ENCODE data around the gene TNNT2.
A peak's percentile ranks its signal among the peaks of the same experiment; 100 is the strongest.

Gene TNNT2

GRCh38 chr1:201409440-201409839, 32.0 kb upstream of the TNNT2 start:
- H3K27me3 Mint-ChIP-seq = peaks cover 14 to 19% of the 10 kb centered on the region in 2 donors
- no peak overlapping the region for H3K4me3 Mint-ChIP-seq
- DNase-seq (no peak), ATAC-seq (replicated peaks) (no peak)
- H3K4me1 Mint-ChIP-seq = peaks cover 20 to 23% of the 10 kb centered on the region in 2 donors
- H3K36me3 Mint-ChIP-seq = no peaks in the 10 kb centered on the region
- no peak overlapping the region for H3K27ac Mint-ChIP-seq
- no peaks in the 10 kb centered on the region for H3K9me3 Mint-ChIP-seq

GRCh38 chr1:201408834-201409200, 31.3 kb upstream of the TNNT2 start:
- DNase-seq (no peak), ATAC-seq (replicated peaks) (no peak)
- peaks cover 21 to 26% of the 10 kb centered on the region in 2 donors for H3K4me1 Mint-ChIP-seq
- no peaks in the 10 kb centered on the region for H3K36me3 Mint-ChIP-seq
- H3K27ac Mint-ChIP-seq = no peak overlapping the region
- H3K4me3 Mint-ChIP-seq = no peak overlapping the region
- peaks cover 14 to 19% of the 10 kb centered on the region in 2 donors for H3K27me3 Mint-ChIP-seq
- H3K9me3 Mint-ChIP-seq = no peaks in the 10 kb centered on the region

GRCh38 chr1:201408176-201408833, 30.8 kb upstream of the TNNT2 start:
- peak overlapping the region; percentile 27 for H3K27ac Mint-ChIP-seq
- H3K27me3 Mint-ChIP-seq = peaks cover 14 to 19% of the 10 kb centered on the region in 2 donors
- peak; percentile 42 to 66 for ATAC-seq (replicated peaks)
- H3K4me3 Mint-ChIP-seq = no peak overlapping the region
- DNase-seq = peak; percentile 55
- peaks cover 21 to 26% of the 10 kb centered on the region in 2 donors for H3K4me1 Mint-ChIP-seq
- H3K36me3 Mint-ChIP-seq = no peaks in the 10 kb centered on the region
- H3K9me3 Mint-ChIP-seq = no peaks in the 10 kb centered on the region

- DNase-seq (peak; percentile 5), ATAC-seq (replicated peaks) (peak; percentile 43)
- Mint-ChIP-seq H3K27ac (peak overlapping the region; percentile 79), H3K4me3 (no peak overlapping the region), H3K9me3 (no peaks in the 10 kb centered on the region), H3K36me3 (no peaks in the 10 kb centered on the region), H3K4me1 (peaks cover 21 to 26% of the 10 kb centered on the region in 2 donors), H3K27me3 (peaks cover 14 to 19% of the 10 kb centered on the region in 2 donors)
These were observed 29.4 kb upstream of the TNNT2 start for GRCh38 chr1:201406831-201407406.

- ATAC-seq (replicated peaks) (peak; percentile 14 to 20), DNase-seq (no peak)
- peaks cover 18 to 24% of the 10 kb centered on the region in 2 donors for H3K27me3 Mint-ChIP-seq
- peaks cover 22 to 26% of the 10 kb centered on the region in 2 donors for H3K4me1 Mint-ChIP-seq
- H3K27ac Mint-ChIP-seq = no peak overlapping the region
- no peak overlapping the region for H3K4me3 Mint-ChIP-seq
- no peaks in the 10 kb centered on the region for H3K36me3 Mint-ChIP-seq
- no peaks in the 10 kb centered on the region for H3K9me3 Mint-ChIP-seq
These were observed 28.0 kb upstream of the TNNT2 start for GRCh38 chr1:201405484-201405831.

- H3K36me3 Mint-ChIP-seq = no peaks in the 10 kb centered on the region
- DNase-seq = no peak
- no peak for ATAC-seq (replicated peaks)
- H3K27me3 Mint-ChIP-seq = peaks cover 19 to 26% of the 10 kb centered on the region in 2 donors
- no peaks in the 10 kb centered on the region for H3K9me3 Mint-ChIP-seq
- no peak overlapping the region for H3K4me3 Mint-ChIP-seq
- H3K4me1 Mint-ChIP-seq = peaks cover 22 to 26% of the 10 kb centered on the region in 2 donors
- H3K27ac Mint-ChIP-seq = peak overlapping the region; percentile 60
These were observed 27.4 kb upstream of the TNNT2 start for GRCh38 chr1:201404722-201405483.

GRCh38 chr1:201404055-201404454, 26.6 kb upstream of the TNNT2 start:
- Mint-ChIP-seq H3K27ac (no peak overlapping the region), H3K27me3 (peaks cover 17 to 21% of the 10 kb centered on the region in 2 donors), H3K4me1 (peaks cover 22 to 26% of the 10 kb centered on the region in 2 donors), H3K4me3 (no peak overlapping the region), H3K36me3 (no peaks in the 10 kb centered on the region), H3K9me3 (no peaks in the 10 kb centered on the region)
- DNase-seq (peak; percentile 28), ATAC-seq (replicated peaks) (peak; percentile 44 to 68)

- DNase-seq (no peak), ATAC-seq (replicated peaks) (no peak)
- no peaks in the 10 kb centered on the region for H3K9me3 Mint-ChIP-seq
- no peaks in the 10 kb centered on the region for H3K36me3 Mint-ChIP-seq
- peaks cover 22 to 26% of the 10 kb centered on the region in 2 donors for H3K4me1 Mint-ChIP-seq
- no peak overlapping the region for H3K27ac Mint-ChIP-seq
- peaks cover 24% of the 10 kb centered on the region in 2 donors for H3K27me3 Mint-ChIP-seq
- no peak overlapping the region for H3K4me3 Mint-ChIP-seq
These were observed 25.9 kb upstream of the TNNT2 start for GRCh38 chr1:201403359-201403758.

- Mint-ChIP-seq H3K27ac (no peak overlapping the region), H3K9me3 (no peaks in the 10 kb centered on the region), H3K36me3 (no peaks in the 10 kb centered on the region), H3K27me3 (peaks cover 29 to 39% of the 10 kb centered on the region in 2 donors), H3K4me3 (no peak overlapping the region), H3K4me1 (peaks cover 15 to 18% of the 10 kb centered on the region in 2 donors)
- ATAC-seq (replicated peaks) = no peak
- no peak for DNase-seq
These were observed 24.2 kb upstream of the TNNT2 start for GRCh38 chr1:201401700-201402099.

- Mint-ChIP-seq H3K4me3 (no peak overlapping the region), H3K9me3 (no peaks in the 10 kb centered on the region), H3K27ac (no peak overlapping the region), H3K36me3 (no peaks in the 10 kb centered on the region), H3K27me3 (peaks cover 34 to 48% of the 10 kb centered on the region in 2 donors), H3K4me1 (peaks cover 13 to 16% of the 10 kb centered on the region in 2 donors)
- DNase-seq = no peak
- ATAC-seq (replicated peaks) = no peak
These were observed 23.4 kb upstream of the TNNT2 start for GRCh38 chr1:201400852-201401230.

GRCh38 chr1:201400212-201400851, 22.9 kb upstream of the TNNT2 start:
- no peak overlapping the region for H3K27ac Mint-ChIP-seq
- no peak overlapping the region for H3K4me3 Mint-ChIP-seq
- peaks cover 8 to 11% of the 10 kb centered on the region in 2 donors for H3K4me1 Mint-ChIP-seq
- H3K36me3 Mint-ChIP-seq = no peaks in the 10 kb centered on the region
- DNase-seq = no peak
- H3K9me3 Mint-ChIP-seq = no peaks in the 10 kb centered on the region
- ATAC-seq (replicated peaks) = no peak
- peaks cover 34 to 49% of the 10 kb centered on the region in 2 donors for H3K27me3 Mint-ChIP-seq

- DNase-seq (no peak), ATAC-seq (replicated peaks) (no peak)
- Mint-ChIP-seq H3K36me3 (no peaks in the 10 kb centered on the region), H3K4me3 (no peak overlapping the region), H3K9me3 (no peaks in the 10 kb centered on the region), H3K27me3 (peaks cover 35 to 57% of the 10 kb centered on the region in 2 donors), H3K4me1 (peaks cover 3 to 4% of the 10 kb centered on the region in 2 donors), H3K27ac (no peak overlapping the region)
These were observed 22.1 kb upstream of the TNNT2 start for GRCh38 chr1:201399352-201400126.

- Mint-ChIP-seq H3K4me3 (no peak within 1 kb of the TSS), H3K36me3 (no peaks in the 10 kb centered on the region), H3K27me3 (peaks cover 39 to 59% of the 10 kb centered on the region in 2 donors), H3K27ac (no peak within 1 kb of the TSS), H3K4me1 (peaks cover 0 to 1% of the 10 kb centered on the region in 2 donors), H3K9me3 (no peaks in the 10 kb centered on the region)
- DNase-seq (no peak), ATAC-seq (replicated peaks) (no peak)
These were observed 21.5 kb upstream of the TNNT2 start, which contains the start of gene LAD1 for GRCh38 chr1:201399018-201399351. Gene LAD1, minus strand, starts transcription at chr1:201399324. Its CDS starts 18 bp downstream, at chr1:201399306.

- ATAC-seq (replicated peaks) (no peak), DNase-seq (no peak)
- peaks cover 0 to 1% of the 10 kb centered on the region in 2 donors for H3K4me1 Mint-ChIP-seq
- H3K36me3 Mint-ChIP-seq = no peaks in the 10 kb centered on the region
- H3K27ac Mint-ChIP-seq = no peak overlapping the region
- no peak overlapping the region for H3K4me3 Mint-ChIP-seq
- H3K27me3 Mint-ChIP-seq = peaks cover 49 to 72% of the 10 kb centered on the region in 2 donors
- no peaks in the 10 kb centered on the region for H3K9me3 Mint-ChIP-seq
These were observed 20.2 kb upstream of the TNNT2 start for GRCh38 chr1:201397675-201398074.

Data from stimulated activated naive B cell treated with anti-CD40 and anti-IgM and Interleukin-4, amounts not matched to agents 10 μg/mL and 1 μg/mL and 100 μg/mL, for 72 hours (primary cell).